ENCODE measurements around the gene TTI1. TPM values are rescaled to one million over a fixed set of nuclear protein-coding genes. Genes with fewer than 3 reads are reported as not detected.

TTI1 gene
- total RNA-seq, 1 donor from 2014 or later = 11.9 TPM

DNA sequence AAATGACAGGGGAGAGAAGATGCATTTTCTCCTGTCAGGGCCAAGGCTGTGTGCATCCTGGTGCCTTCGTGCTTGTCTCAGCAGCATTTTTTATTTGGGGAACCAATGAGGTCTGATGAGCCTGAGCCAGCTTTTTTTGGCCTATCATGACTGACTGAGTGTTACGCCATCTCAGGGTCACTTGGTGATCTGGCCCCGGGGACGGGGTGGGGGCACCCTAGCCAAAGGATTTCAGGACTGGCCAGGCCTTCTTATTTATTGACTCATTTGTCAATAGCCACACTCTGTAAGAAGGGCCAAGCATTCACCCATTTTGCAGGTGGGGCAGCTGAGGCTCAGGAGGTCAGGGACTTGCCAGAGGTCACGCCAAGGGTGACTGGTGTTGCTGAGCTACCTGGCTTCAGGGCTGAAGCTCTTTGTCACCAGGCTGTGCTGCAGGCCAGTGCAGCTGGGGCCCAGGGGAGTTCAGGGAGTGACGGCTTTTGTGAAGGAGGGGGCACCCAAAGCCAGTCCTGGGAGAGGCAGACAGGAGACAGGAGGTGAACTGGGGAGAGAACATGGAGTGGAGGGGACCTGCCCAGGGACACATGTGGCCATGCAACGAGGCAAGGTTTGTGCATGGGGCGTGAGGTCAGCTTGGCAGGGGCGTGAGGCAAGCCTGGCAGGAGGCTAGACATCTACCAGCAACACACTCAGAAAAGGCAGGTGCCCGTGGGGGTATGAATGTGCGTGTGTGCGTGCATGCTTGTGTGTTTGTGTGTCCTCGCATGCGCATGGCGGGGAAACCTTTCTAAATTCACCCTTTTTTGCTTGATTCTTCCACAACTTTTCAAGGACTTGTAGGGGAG is 99.2 kb downstream of the TTI1 start:
- ATAC-seq (ENCODE audit: poor library complexity) = no peak
- intact Hi-C loops (cut with DNase I) = no loop called here
- DNase-seq = no peak

Other genes with a start within 250 kb of the TTI1 start
- gene VSTM2L, start 130.3 kb downstream of the TTI1 start, total RNA-seq = 17.0 TPM
- 74.2 TPM for gene RPRD1B, start 290 bp upstream of the TTI1 start, total RNA-seq
- 469 TPM for gene TGM2, start 131.8 kb upstream of the TTI1 start, total RNA-seq
- 5.4 TPM for gene KIAA1755, start 227.3 kb upstream of the TTI1 start, total RNA-seq

Data from Right ventricle myocardium superior (tissue), 1 donor.